ENCODE measurements around the gene ACTG2. TPM values are rescaled to one million over a fixed set of nuclear protein-coding genes. Genes with fewer than 3 reads are reported as not detected.

Gene ACTG2
- total and polyA plus RNA-seq, 12 donors = 0.52 to 94.0 (median 2.9) TPM

DNA sequence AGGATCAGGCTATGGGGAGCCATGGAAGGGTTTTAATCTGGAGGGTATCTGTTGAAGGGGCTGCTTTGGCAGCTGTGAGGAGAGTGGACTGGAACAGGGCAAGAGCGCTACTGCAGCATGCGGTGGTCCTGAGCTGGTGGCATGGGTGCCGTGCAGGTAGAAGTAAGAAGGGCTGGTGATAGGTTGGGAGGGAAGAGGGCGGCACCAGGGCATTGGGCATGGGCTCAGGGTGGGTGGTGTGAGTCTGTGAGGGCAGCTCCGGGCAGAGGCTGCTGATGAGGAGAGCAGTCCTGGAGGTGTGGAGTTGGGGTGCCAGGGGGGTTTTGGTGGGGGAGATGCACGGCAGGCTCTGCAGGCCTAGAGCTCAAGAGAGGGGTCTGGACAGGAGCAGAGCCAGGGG is 2.1 kb downstream of the ACTG2 start:
- Histone ChIP-seq H3K36me3 (replicated peaks in 1 of 2) (no peaks in the 10 kb centered on the region), H3K4me1 (replicated peaks in 1 of 2) (no peaks in the 10 kb centered on the region), H3K9me3 (replicated peaks in 1 of 3) (no peaks in the 10 kb centered on the region), H3K27me3 (no peaks in the 10 kb centered on the region), H3K27ac (no peak overlapping the region), H3K4me3 (no peak overlapping the region)
- intact Hi-C loops (cut with DNase I) = no loop called here
- 76 to 87% (median 80%) methylated on average over 6 of the region's 6 CpGs for WGBS, 4 donors
- no peak for TF ChIP-seq POLR2A (IDR thresholded peaks at IDR 0.05)
- TF ChIP-seq, protein P1, sequence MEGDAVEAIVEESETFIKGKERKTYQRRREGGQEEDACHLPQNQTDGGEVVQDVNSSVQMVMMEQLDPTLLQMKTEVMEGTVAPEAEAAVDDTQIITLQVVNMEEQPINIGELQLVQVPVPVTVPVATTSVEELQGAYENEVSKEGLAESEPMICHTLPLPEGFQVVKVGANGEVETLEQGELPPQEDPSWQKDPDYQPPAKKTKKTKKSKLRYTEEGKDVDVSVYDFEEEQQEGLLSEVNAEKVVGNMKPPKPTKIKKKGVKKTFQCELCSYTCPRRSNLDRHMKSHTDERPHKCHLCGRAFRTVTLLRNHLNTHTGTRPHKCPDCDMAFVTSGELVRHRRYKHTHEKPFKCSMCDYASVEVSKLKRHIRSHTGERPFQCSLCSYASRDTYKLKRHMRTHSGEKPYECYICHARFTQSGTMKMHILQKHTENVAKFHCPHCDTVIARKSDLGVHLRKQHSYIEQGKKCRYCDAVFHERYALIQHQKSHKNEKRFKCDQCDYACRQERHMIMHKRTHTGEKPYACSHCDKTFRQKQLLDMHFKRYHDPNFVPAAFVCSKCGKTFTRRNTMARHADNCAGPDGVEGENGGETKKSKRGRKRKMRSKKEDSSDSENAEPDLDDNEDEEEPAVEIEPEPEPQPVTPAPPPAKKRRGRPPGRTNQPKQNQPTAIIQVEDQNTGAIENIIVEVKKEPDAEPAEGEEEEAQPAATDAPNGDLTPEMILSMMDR (IDR thresholded peaks at IDR 0.05) = no peak
- no peak for DNase-seq

DNA sequence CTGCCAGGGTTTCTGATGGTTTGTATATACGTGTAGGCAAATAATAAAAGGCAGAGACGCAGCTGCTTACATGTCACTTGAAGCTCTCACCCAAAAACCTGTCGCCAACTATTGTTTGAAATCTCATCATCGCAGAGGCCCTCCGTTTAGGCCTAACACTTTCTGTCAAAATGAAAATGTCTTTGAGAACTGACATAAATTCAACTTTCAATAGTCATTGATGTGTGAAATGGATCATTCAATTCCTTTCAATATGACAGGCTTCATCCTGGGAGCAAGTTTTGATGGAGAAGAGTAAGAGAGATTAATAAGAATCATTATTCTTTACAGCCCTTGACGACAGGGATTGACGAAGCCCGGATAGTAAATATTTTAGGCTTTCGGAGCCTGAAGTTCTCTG is 2.7 kb downstream of the ACTG2 start:
- H3K9me3 ChIP-seq (replicated peaks in 1 of 3) = no peaks in the 10 kb centered on the region
- no peaks in the 10 kb centered on the region for H3K4me1 ChIP-seq (replicated peaks in 1 of 2)
- WGBS, 4 donors = 70 to 87% (median 80%) methylated on average over 9 of the region's 9 CpGs
- no peak overlapping the region for H3K27ac ChIP-seq
- no peak overlapping the region for H3K4me3 ChIP-seq
- no peak for DNase-seq
- intact Hi-C loops (cut with DNase I) = no loop called here
- no peaks in the 10 kb centered on the region for H3K27me3 ChIP-seq
- no peak for TF ChIP-seq POLR2A (IDR thresholded peaks at IDR 0.05)
- TF ChIP-seq, protein P1 (IDR thresholded peaks at IDR 0.05) = no peak
- H3K36me3 ChIP-seq (replicated peaks in 1 of 2) = no peaks in the 10 kb centered on the region

DNA sequence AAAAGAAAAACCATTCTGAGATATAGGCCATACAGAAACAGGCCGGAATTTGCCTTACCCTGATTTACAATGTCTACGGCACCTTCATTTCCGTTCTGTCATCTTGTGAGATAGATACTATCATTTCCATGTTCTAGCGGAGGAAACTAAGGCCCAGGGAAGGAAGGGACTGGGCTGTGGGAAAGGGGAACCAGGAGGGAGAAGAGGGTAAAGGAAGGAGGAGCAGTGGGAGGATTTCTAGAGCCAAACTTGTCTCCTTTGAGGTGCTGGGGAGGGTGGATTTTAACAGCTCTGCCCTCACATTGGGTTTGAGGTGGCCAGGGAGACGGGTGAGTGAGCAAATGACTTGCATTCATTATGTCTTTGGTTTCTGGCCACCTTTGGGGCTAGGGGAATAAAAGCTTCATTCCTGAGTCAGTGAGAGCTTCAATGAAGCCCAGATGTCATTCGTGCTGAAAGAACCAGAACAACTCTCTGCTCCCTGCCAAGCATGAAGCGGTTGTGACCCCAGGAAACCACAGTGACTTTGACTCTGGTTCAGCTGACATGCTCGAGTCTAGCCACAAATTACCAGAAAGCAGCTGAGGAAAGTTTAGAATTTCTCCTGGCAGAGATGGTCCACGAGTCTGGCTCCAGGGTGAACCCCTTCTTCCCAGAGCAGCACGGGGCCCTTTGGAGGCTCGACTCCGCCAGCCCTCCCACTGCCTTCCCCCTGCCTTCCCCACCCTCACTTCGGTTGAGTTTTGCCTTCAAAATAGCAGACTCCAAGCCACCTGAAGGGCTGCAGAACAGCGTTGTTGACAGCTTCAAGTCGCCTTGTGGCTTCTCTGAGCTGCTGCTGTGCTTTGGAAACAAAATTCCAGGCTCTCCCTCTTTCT is 3.8 kb downstream of the ACTG2 start:
- Histone ChIP-seq H3K9me3 (replicated peaks in 1 of 3) (no peaks in the 10 kb centered on the region), H3K27me3 (no peaks in the 10 kb centered on the region), H3K27ac (no peak overlapping the region), H3K36me3 (replicated peaks in 1 of 2) (no peaks in the 10 kb centered on the region), H3K4me1 (replicated peaks in 1 of 2) (no peaks in the 10 kb centered on the region), H3K4me3 (no peak overlapping the region)
- no peak for TF ChIP-seq POLR2A (IDR thresholded peaks at IDR 0.05)
- TF ChIP-seq, protein P1 (IDR thresholded peaks at IDR 0.05) = no peak
- intact Hi-C loops (cut with DNase I) = no loop called here
- no peak for DNase-seq
- 51 to 60% (median 55%) methylated on average over 13 to 15 of the region's 15 CpGs for WGBS, 4 donors

DNA sequence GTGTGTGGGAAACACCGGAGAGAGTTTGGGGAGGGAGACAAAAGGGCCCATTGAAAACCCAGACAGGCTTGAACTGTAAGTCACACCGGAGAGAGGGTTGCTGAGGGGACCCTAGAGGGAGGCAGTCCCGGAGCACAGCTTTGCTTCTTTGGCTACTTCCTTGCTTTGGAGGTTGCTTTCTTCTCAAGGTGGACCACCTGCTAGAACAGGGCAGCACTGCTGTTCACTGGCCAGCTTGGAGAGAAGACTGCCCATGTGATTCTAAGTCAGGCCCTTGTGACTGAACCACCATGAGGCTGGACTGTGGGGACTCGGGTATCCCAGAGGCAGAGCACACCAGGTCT is 4.4 kb downstream of the ACTG2 start:
- Histone ChIP-seq H3K4me3 (no peak overlapping the region), H3K9me3 (replicated peaks in 1 of 3) (no peaks in the 10 kb centered on the region), H3K4me1 (replicated peaks in 1 of 2) (no peaks in the 10 kb centered on the region), H3K36me3 (replicated peaks in 1 of 2) (no peaks in the 10 kb centered on the region), H3K27me3 (no peaks in the 10 kb centered on the region), H3K27ac (no peak overlapping the region)
- 67 to 80% (median 70%) methylated on average over 4 of the region's 4 CpGs for WGBS, 4 donors
- TF ChIP-seq, protein P1 (IDR thresholded peaks at IDR 0.05) = no peak
- no peak for TF ChIP-seq POLR2A (IDR thresholded peaks at IDR 0.05)
- DNase-seq = no peak
- intact Hi-C loops (cut with DNase I) = no loop called here

Measured in adrenal gland (tissue), 12 donors.